GM23338 (cell line): Measurements from ENCODE around the gene DAPK2. TPM values are rescaled to one million over a fixed set of nuclear protein-coding genes. Genes with fewer than 3 reads are reported as not detected.

Source experiments
- ATAC-seq: fragments of 200-7000 bp; cut with Tn5 transposase; 3 replicates; pipeline ENCODE4 v1.9.1; 2020
- DNase-seq: peaks from one replicate; pipeline ENCODE4 v3.0.0-alpha.2; 2015; ENCODE audit warnings: low spot score
- H2AFZ ChIP-seq: fragments of 200-600 bp; sonication (generic); 2 replicates; pipeline ENCODE4 v1.8.0; 2016; ENCODE audit warnings: antibody characterized with exemption, mild to moderate bottlenecking, moderate library complexity
- H3F3A ChIP-seq: fragments of 200-600 bp; sonication (generic); replicated peaks from 2 replicates; pipeline ENCODE4 v1.8.0; 2017; ENCODE audit warnings: antibody characterized with exemption, mixed run types, low read depth
- H3K27ac ChIP-seq: fragments of 200-600 bp; sonication (generic); 2 replicates; pipeline ENCODE4 v1.6.1; 2016; ENCODE audit warnings: low read depth
- H3K27me3 ChIP-seq: fragments of 200-600 bp; sonication (generic); 2 replicates; pipeline ENCODE4 v1.8.0; 2016; ENCODE audit warnings: mild to moderate bottlenecking, mixed run types, moderate library complexity; ENCODE audit not compliant: insufficient read depth
- H3K36me3 ChIP-seq: fragments of 200-600 bp; sonication (generic); 2 replicates; pipeline ENCODE4 v1.8.0; 2016; ENCODE audit warnings: mild to moderate bottlenecking; ENCODE audit not compliant: insufficient read depth
- H3K4me1 ChIP-seq: fragments of 200-600 bp; sonication (generic); 2 replicates; pipeline ENCODE4 v1.8.0; 2016; ENCODE audit warnings: mild to moderate bottlenecking, moderate library complexity; ENCODE audit not compliant: insufficient read depth
- H3K4me2 ChIP-seq: fragments of 200-600 bp; sonication (generic); 2 replicates; pipeline ENCODE4 v1.7.1; 2017; ENCODE audit warnings: mixed run types
- H3K4me3 ChIP-seq: fragments of 200-600 bp; sonication (generic); 2 replicates; pipeline ENCODE4 v1.6.1; 2016; ENCODE audit warnings: mixed run types
- H3K79me2 ChIP-seq: fragments of 200-600 bp; sonication (generic); replicated peaks from 2 replicates; pipeline ENCODE4 v1.8.0; 2017; ENCODE audit warnings: mild to moderate bottlenecking; ENCODE audit not compliant: insufficient read depth
- H3K9me2 ChIP-seq: fragments of 200-600 bp; sonication (generic); 2 replicates; pipeline ENCODE4 v1.8.0; 2017; ENCODE audit not compliant: insufficient read depth
- H4K20me1 ChIP-seq: fragments of 200-600 bp; sonication (generic); replicated peaks from 2 replicates; pipeline ENCODE4 v1.8.0; 2017; ENCODE audit warnings: mild to moderate bottlenecking; ENCODE audit not compliant: insufficient read depth
- H3K27ac Mint-ChIP-seq: 2 replicates; pipeline ENCODE4 v1.8.0; 2020; ENCODE audit warnings: inconsistent platforms, mild to moderate bottlenecking, moderate library complexity, mixed read lengths
- H3K27me3 Mint-ChIP-seq: 3 replicates; pipeline ENCODE4 v1.8.0; 2022; ENCODE audit warnings: low read depth, mild to moderate bottlenecking, moderate library complexity, mixed read lengths, inconsistent platforms; ENCODE audit not compliant: insufficient read depth, poor library complexity
- H3K36me3 Mint-ChIP-seq: 3 replicates; pipeline ENCODE4 v1.8.0; 2021; ENCODE audit warnings: low read depth, mild to moderate bottlenecking, inconsistent platforms, moderate library complexity, mixed read lengths
- H3K4me1 Mint-ChIP-seq: 3 replicates; pipeline ENCODE4 v1.8.0; 2020; ENCODE audit warnings: mild to moderate bottlenecking, inconsistent platforms, mixed read lengths
- H3K4me3 Mint-ChIP-seq: 3 replicates; pipeline ENCODE4 v1.8.0; 2021; ENCODE audit warnings: moderate library complexity, mild to moderate bottlenecking, inconsistent platforms, mixed read lengths
- H3K9me3 Mint-ChIP-seq: 3 replicates; pipeline ENCODE4 v1.8.0; 2020; ENCODE audit warnings: moderate library complexity, mild to moderate bottlenecking, inconsistent platforms, mixed read lengths
- CREB1 ChIP-seq: fragments of 250-450 bp; sonication (Bioruptor Pico); IDR thresholded peaks from 2 replicates; pipeline ENCODE4 v1.5.0; 2020; ENCODE audit warnings: low read depth, mild to moderate bottlenecking, moderate library complexity
- EZH2phosphoT487 ChIP-seq: fragments of 200-600 bp; sonication (generic); IDR thresholded peaks from one replicate; pipeline ENCODE4 v1.8.1; 2018; ENCODE audit warnings: antibody characterized with exemption; ENCODE audit not compliant: unreplicated experiment
- JUNB ChIP-seq: IDR thresholded peaks from one replicate; pipeline ENCODE4 v1.6.1; 2016; ENCODE audit warnings: antibody characterized with exemption; ENCODE audit not compliant: unreplicated experiment
- NANOG ChIP-seq: IDR thresholded peaks from 2 replicates; pipeline ENCODE4 v1.6.1; 2016; ENCODE audit warnings: antibody characterized with exemption, borderline replicate concordance
- STAT1 ChIP-seq: IDR thresholded peaks from one replicate; pipeline ENCODE4 v1.6.1; 2016; ENCODE audit warnings: antibody characterized with exemption; ENCODE audit not compliant: unreplicated experiment
- ZNF331 ChIP-seq: fragments of 250-450 bp; sonication (Bioruptor Pico); IDR thresholded peaks from 2 replicates; pipeline ENCODE4 v1.5.0; 2020; ENCODE audit warnings: low read depth, mild to moderate bottlenecking, moderate library complexity
- polyA plus RNA-seq: library from polyadenylated mRNA; unstranded; fragments of >200 nt; fragmentation: Nextera tagmentation; extraction: Ambion mirVana; gene quantifications from 2 replicates; pipeline ENCODE4 v1.2.1, GENCODE V29; 2016
- total RNA-seq: library from RNA; depleted of rRNA; stranded (reverse); fragments of >200 nt; shearing (Covaris generic); gene quantifications from 2 replicates; pipeline ENCODE4 v1.2.3, GENCODE V29; 2014
- TF ChIP-seq, protein P1 (sequence below): fragments of 250-450 bp; sonication (Bioruptor Pico); IDR thresholded peaks from 2 replicates; pipeline ENCODE4 v1.5.0; 2020; ENCODE audit warnings: mild to moderate bottlenecking, moderate library complexity
- TF ChIP-seq, protein P2 (sequence below): IDR thresholded peaks from 2 replicates; pipeline ENCODE4 v1.6.1; 2016; ENCODE audit warnings: antibody characterized with exemption
- TF ChIP-seq, protein P3 (sequence below): IDR thresholded peaks from one replicate; pipeline ENCODE4 v1.6.1; 2018; ENCODE audit warnings: antibody characterized with exemption; ENCODE audit not compliant: unreplicated experiment

Gene DAPK2
- total and polyA plus RNA-seq, 2 experiments from 2014 or later = 1.6 to 3.1 TPM

DNA sequence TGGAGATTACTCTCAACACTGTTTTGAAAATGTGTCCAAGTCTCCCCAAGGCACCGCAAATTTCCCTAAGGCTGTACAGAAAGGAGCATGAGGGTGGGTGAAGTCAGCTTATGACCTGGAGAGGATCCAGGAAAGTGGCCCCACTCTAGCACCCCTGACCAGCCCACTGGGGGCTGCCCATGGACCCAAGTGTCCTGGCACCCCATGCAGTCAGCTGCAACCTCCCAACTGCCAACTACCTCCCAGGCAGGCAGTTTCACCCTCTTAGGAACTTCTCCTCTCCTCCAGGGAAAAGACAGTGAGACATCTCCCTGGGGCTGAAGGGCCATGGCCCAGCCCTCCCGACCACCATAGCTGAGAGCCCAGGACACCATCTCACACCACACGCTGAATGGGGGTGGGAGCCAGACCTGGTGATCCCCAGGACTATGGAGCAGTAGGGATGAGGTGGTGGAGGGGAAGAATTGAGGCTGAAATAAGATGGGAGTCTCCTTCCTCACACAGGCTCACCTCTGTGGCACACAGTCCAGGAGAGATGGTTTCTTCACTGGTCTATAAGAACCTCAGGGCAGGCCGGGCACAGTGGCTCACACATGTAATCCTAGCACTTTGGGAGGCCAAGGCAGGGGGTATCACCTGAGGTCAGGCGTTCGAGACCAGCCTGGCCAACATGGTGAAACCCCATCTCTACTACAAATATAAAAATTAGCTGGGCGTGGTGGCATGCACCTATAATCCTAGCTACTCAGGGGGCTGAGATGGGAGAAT lies 104.4 kb downstream of the DAPK2 start:
- no peaks in the 10 kb centered on the region for H3F3A ChIP-seq
- H3K36me3 ChIP-seq = no peaks in the 10 kb centered on the region
- no peak for ATAC-seq
- H2AFZ ChIP-seq = no peak overlapping the region
- no peak overlapping the region for H3K4me3 ChIP-seq
- no peaks in the 10 kb centered on the region; the same call in 1 of the 2 replicates for H3K4me1 ChIP-seq
- H3K9me2 ChIP-seq = no peaks in the 10 kb centered on the region
- no peaks in the 10 kb centered on the region for H3K79me2 ChIP-seq
- Mint-ChIP-seq H3K36me3 (no peaks in the 10 kb centered on the region), H3K27ac (no peak overlapping the region), H3K9me3 (peaks cover 3% of the 10 kb centered on the region; the same call in 1 of the 3 replicates), H3K4me3 (no peak overlapping the region), H3K27me3 (peaks cover 2% of the 10 kb centered on the region), H3K4me1 (peaks cover 7% of the 10 kb centered on the region)
- no peak for DNase-seq
- no peak overlapping the region for H3K27ac ChIP-seq
- no peak overlapping the region for H3K4me2 ChIP-seq
- no peak for TF ChIP-seq JUNB
- no peak for TF ChIP-seq EZH2phosphoT487
- TF ChIP-seq, protein P1, sequence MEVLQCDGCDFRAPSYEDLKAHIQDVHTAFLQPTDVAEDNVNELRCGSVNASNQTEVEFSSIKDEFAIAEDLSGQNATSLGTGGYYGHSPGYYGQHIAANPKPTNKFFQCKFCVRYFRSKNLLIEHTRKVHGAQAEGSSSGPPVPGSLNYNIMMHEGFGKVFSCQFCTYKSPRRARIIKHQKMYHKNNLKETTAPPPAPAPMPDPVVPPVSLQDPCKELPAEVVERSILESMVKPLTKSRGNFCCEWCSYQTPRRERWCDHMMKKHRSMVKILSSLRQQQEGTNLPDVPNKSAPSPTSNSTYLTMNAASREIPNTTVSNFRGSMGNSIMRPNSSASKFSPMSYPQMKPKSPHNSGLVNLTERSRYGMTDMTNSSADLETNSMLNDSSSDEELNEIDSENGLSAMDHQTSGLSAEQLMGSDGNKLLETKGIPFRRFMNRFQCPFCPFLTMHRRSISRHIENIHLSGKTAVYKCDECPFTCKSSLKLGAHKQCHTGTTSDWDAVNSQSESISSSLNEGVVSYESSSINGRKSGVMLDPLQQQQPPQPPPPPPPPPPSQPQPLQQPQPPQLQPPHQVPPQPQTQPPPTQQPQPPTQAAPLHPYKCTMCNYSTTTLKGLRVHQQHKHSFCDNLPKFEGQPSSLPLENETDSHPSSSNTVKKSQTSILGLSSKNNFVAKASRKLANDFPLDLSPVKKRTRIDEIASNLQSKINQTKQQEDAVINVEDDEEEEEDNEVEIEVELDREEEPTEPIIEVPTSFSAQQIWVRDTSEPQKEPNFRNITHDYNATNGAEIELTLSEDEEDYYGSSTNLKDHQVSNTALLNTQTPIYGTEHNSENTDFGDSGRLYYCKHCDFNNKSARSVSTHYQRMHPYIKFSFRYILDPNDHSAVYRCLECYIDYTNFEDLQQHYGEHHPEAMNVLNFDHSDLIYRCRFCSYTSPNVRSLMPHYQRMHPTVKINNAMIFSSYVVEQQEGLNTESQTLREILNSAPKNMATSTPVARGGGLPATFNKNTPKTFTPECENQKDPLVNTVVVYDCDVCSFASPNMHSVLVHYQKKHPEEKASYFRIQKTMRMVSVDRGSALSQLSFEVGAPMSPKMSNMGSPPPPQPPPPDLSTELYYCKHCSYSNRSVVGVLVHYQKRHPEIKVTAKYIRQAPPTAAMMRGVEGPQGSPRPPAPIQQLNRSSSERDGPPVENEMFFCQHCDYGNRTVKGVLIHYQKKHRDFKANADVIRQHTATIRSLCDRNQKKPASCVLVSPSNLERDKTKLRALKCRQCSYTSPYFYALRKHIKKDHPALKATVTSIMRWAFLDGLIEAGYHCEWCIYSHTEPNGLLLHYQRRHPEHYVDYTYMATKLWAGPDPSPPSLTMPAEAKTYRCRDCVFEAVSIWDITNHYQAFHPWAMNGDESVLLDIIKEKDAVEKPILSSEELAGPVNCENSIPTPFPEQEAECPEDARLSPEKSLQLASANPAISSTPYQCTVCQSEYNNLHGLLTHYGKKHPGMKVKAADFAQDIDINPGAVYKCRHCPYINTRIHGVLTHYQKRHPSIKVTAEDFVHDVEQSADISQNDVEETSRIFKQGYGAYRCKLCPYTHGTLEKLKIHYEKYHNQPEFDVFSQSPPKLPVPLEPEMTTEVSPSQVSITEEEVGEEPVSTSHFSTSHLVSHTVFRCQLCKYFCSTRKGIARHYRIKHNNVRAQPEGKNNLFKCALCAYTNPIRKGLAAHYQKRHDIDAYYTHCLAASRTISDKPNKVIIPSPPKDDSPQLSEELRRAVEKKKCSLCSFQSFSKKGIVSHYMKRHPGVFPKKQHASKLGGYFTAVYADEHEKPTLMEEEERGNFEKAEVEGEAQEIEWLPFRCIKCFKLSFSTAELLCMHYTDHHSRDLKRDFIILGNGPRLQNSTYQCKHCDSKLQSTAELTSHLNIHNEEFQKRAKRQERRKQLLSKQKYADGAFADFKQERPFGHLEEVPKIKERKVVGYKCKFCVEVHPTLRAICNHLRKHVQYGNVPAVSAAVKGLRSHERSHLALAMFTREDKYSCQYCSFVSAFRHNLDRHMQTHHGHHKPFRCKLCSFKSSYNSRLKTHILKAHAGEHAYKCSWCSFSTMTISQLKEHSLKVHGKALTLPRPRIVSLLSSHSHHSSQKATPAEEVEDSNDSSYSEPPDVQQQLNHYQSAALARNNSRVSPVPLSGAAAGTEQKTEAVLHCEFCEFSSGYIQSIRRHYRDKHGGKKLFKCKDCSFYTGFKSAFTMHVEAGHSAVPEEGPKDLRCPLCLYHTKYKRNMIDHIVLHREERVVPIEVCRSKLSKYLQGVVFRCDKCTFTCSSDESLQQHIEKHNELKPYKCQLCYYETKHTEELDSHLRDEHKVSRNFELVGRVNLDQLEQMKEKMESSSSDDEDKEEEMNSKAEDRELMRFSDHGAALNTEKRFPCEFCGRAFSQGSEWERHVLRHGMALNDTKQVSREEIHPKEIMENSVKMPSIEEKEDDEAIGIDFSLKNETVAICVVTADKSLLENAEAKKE = no peak
- no peaks in the 10 kb centered on the region for H4K20me1 ChIP-seq
- H3K27me3 ChIP-seq = no peaks in the 10 kb centered on the region

DNA sequence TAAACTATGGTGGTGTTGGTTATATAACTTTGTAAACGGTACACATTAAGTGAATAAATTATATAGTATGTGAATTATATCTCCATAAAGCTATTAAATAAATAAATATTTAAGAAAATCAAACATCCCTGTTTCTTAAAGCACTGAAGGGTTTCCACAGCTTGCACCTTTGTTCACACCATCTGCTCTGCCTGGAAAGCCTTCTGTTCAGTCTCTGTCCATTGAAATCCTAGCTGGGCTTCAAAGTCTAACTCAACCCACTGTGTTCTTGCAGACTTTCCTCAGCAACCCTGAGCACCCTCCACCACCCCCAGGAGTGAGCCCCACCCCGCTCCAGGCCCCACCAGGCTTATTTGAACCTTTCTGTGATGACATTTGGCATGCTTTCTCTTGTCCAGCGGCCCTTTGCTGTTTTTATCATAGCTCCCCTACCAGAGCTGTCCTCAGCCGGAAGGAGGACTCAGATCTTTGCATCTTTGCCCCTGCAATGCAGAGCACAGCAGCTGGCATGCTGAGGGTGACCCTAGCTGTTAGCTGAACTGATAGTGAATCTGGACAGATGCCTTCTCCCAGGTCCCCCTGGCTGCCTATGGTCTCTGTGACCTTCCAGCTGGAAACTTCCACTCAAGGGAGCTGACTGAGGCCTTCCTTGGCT lies 105.2 kb downstream of the DAPK2 start:
- H3K4me1 ChIP-seq = no peaks in the 10 kb centered on the region; the same call in 1 of the 2 replicates
- Mint-ChIP-seq H3K27ac (no peak overlapping the region), H3K27me3 (peaks cover 2% of the 10 kb centered on the region), H3K4me1 (peaks cover 7% of the 10 kb centered on the region), H3K4me3 (no peak overlapping the region), H3K9me3 (peaks cover 3% of the 10 kb centered on the region; the same call in 1 of the 3 replicates), H3K36me3 (no peaks in the 10 kb centered on the region)
- H3K27me3 ChIP-seq = no peaks in the 10 kb centered on the region
- H3F3A ChIP-seq = no peaks in the 10 kb centered on the region
- H4K20me1 ChIP-seq = no peaks in the 10 kb centered on the region
- no peak overlapping the region for H3K27ac ChIP-seq
- H3K9me2 ChIP-seq = no peaks in the 10 kb centered on the region
- no peak for ATAC-seq
- no peak overlapping the region for H3K4me3 ChIP-seq
- H2AFZ ChIP-seq = no peak overlapping the region
- no peak overlapping the region for H3K4me2 ChIP-seq
- H3K79me2 ChIP-seq = no peaks in the 10 kb centered on the region
- no peak for DNase-seq
- no peaks in the 10 kb centered on the region for H3K36me3 ChIP-seq
- TF ChIP-seq ZNF331 = no peak
- no peak for TF ChIP-seq STAT1
- TF ChIP-seq NANOG = no peak
- TF ChIP-seq, protein P2, sequence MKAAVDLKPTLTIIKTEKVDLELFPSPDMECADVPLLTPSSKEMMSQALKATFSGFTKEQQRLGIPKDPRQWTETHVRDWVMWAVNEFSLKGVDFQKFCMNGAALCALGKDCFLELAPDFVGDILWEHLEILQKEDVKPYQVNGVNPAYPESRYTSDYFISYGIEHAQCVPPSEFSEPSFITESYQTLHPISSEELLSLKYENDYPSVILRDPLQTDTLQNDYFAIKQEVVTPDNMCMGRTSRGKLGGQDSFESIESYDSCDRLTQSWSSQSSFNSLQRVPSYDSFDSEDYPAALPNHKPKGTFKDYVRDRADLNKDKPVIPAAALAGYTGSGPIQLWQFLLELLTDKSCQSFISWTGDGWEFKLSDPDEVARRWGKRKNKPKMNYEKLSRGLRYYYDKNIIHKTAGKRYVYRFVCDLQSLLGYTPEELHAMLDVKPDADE = no peak
- no peak for TF ChIP-seq JUNB
- no peak for TF ChIP-seq EZH2phosphoT487
- TF ChIP-seq, protein P3, sequence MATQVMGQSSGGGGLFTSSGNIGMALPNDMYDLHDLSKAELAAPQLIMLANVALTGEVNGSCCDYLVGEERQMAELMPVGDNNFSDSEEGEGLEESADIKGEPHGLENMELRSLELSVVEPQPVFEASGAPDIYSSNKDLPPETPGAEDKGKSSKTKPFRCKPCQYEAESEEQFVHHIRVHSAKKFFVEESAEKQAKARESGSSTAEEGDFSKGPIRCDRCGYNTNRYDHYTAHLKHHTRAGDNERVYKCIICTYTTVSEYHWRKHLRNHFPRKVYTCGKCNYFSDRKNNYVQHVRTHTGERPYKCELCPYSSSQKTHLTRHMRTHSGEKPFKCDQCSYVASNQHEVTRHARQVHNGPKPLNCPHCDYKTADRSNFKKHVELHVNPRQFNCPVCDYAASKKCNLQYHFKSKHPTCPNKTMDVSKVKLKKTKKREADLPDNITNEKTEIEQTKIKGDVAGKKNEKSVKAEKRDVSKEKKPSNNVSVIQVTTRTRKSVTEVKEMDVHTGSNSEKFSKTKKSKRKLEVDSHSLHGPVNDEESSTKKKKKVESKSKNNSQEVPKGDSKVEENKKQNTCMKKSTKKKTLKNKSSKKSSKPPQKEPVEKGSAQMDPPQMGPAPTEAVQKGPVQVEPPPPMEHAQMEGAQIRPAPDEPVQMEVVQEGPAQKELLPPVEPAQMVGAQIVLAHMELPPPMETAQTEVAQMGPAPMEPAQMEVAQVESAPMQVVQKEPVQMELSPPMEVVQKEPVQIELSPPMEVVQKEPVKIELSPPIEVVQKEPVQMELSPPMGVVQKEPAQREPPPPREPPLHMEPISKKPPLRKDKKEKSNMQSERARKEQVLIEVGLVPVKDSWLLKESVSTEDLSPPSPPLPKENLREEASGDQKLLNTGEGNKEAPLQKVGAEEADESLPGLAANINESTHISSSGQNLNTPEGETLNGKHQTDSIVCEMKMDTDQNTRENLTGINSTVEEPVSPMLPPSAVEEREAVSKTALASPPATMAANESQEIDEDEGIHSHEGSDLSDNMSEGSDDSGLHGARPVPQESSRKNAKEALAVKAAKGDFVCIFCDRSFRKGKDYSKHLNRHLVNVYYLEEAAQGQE = no peak
- no peak for TF ChIP-seq CREB1
